EH (cell line): ENCODE data around the gene KDELR1.

Source experiments
- DNase-seq: peaks from one replicate; pipeline ENCODE4 v3.0.0-alpha.2; 2015; ENCODE audit warnings: low read depth

Gene KDELR1

GRCh38 chr19:48371367-48371766, 20.0 kb downstream of the KDELR1 start:
- no peak for DNase-seq

- DNase-seq, result no peak
These were observed 20.4 kb downstream of the KDELR1 start for GRCh38 chr19:48370955-48371354.

- no peak for DNase-seq
These were observed 22.4 kb downstream of the KDELR1 start for GRCh38 chr19:48368936-48369335.

- DNase-seq, result no peak
These were observed 23.5 kb downstream of the KDELR1 start for GRCh38 chr19:48367855-48368254.

GRCh38 chr19:48365602-48366001, 25.7 kb downstream of the KDELR1 start:
- no peak for DNase-seq

GRCh38 chr19:48364598-48365348, 26.6 kb downstream of the KDELR1 start:
- no peak for DNase-seq

GRCh38 chr19:48363810-48364597, 27.3 kb downstream of the KDELR1 start, which contains the start of the genes SYNGR4 and TMEM143:
Gene SYNGR4, plus strand, starts transcription at chr19:48364367. Its CDS starts 1,476 bp downstream, at chr19:48365843.
Gene TMEM143, minus strand, starts transcription at chr19:48363940. Its CDS starts 20 bp downstream, at chr19:48363920.
- DNase-seq, result peak; percentile 100

- DNase-seq, result no peak
These were observed 27.9 kb downstream of the KDELR1 start for GRCh38 chr19:48363500-48363809.

- peak; percentile 96 for DNase-seq
These were observed 28.4 kb downstream of the KDELR1 start for GRCh38 chr19:48362716-48363499.

- DNase-seq, result no peak
These were observed 29.4 kb downstream of the KDELR1 start for GRCh38 chr19:48361912-48362311.

GRCh38 chr19:48359123-48359522, 32.2 kb downstream of the KDELR1 start:
- DNase-seq, result no peak

- no peak for DNase-seq
These were observed 35.9 kb downstream of the KDELR1 start for GRCh38 chr19:48355365-48355954.

GRCh38 chr19:48354332-48354992, 36.9 kb downstream of the KDELR1 start:
- DNase-seq, result no peak

GRCh38 chr19:48353677-48354076, 37.7 kb downstream of the KDELR1 start:
- DNase-seq, result peak; percentile 58

- DNase-seq, result peak; percentile 60
These were observed 40.0 kb downstream of the KDELR1 start for GRCh38 chr19:48351341-48351752.

GRCh38 chr19:48350856-48351255, 40.5 kb downstream of the KDELR1 start:
- no peak for DNase-seq

GRCh38 chr19:48348737-48349136, 42.6 kb downstream of the KDELR1 start:
- no peak for DNase-seq

GRCh38 chr19:48348045-48348444, 43.3 kb downstream of the KDELR1 start:
- peak; percentile 36 for DNase-seq

GRCh38 chr19:48346191-48346590, 45.2 kb downstream of the KDELR1 start:
- no peak for DNase-seq

GRCh38 chr19:48344892-48345291, 46.5 kb downstream of the KDELR1 start:
- DNase-seq, result no peak

- DNase-seq, result peak; percentile 61
These were observed 48.4 kb downstream of the KDELR1 start for GRCh38 chr19:48342841-48343540.
